ENCODE results near the gene FTO.

GRCh38 chr16:53827741-53828140, 123.8 kb downstream of the FTO start:
- TF ChIP-seq, protein P1, sequence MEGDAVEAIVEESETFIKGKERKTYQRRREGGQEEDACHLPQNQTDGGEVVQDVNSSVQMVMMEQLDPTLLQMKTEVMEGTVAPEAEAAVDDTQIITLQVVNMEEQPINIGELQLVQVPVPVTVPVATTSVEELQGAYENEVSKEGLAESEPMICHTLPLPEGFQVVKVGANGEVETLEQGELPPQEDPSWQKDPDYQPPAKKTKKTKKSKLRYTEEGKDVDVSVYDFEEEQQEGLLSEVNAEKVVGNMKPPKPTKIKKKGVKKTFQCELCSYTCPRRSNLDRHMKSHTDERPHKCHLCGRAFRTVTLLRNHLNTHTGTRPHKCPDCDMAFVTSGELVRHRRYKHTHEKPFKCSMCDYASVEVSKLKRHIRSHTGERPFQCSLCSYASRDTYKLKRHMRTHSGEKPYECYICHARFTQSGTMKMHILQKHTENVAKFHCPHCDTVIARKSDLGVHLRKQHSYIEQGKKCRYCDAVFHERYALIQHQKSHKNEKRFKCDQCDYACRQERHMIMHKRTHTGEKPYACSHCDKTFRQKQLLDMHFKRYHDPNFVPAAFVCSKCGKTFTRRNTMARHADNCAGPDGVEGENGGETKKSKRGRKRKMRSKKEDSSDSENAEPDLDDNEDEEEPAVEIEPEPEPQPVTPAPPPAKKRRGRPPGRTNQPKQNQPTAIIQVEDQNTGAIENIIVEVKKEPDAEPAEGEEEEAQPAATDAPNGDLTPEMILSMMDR (IDR thresholded peaks at IDR 0.05), result no peak
- TF ChIP-seq ZFX (IDR thresholded peaks at IDR 0.05; ENCODE audit: borderline replicate concordance), result no peak
